HepG2 (cell line): ENCODE measurements around the gene MYADML2. TPM values are rescaled to one million over a fixed set of nuclear protein-coding genes. Genes with fewer than 3 reads are reported as not detected.

Source experiments
- AHDC1 ChIP-seq: sonication (generic); formaldehyde crosslinking; IDR thresholded peaks from 2 replicates; pipeline ENCODE4 v1.5.1; 2020; ENCODE audit warnings: mild to moderate bottlenecking, missing genetic modification reagents, borderline replicate concordance
- DMTF1 ChIP-seq: sonication (generic); formaldehyde crosslinking; IDR thresholded peaks from 2 replicates; pipeline ENCODE4 v1.4.0; 2020; ENCODE audit warnings: mild to moderate bottlenecking, missing genetic modification reagents
- HOXA5 ChIP-seq: sonication (generic); formaldehyde crosslinking; IDR thresholded peaks from 2 replicates; pipeline ENCODE4 v1.4.0; 2020; ENCODE audit warnings: missing genetic modification reagents
- NRL ChIP-seq: sonication (generic); formaldehyde crosslinking; IDR thresholded peaks from 2 replicates; pipeline ENCODE4 v1.5.0; 2020; ENCODE audit warnings: missing genetic modification reagents, mild to moderate bottlenecking, moderate library complexity, borderline replicate concordance
- SMARCE1 ChIP-seq: fragments of 450-650 bp; IDR thresholded peaks from 2 replicates; pipeline ENCODE4 v1.6.1; 2017; ENCODE audit warnings: borderline replicate concordance
- ZBTB44 ChIP-seq: sonication (generic); formaldehyde crosslinking; IDR thresholded peaks from 2 replicates; pipeline ENCODE4 v1.4.0; 2020; ENCODE audit warnings: missing genetic modification reagents
- ZBTB46 ChIP-seq: sonication (generic); formaldehyde crosslinking; IDR thresholded peaks from 2 replicates; pipeline ENCODE4 v1.4.0; 2020; ENCODE audit warnings: mild to moderate bottlenecking, missing genetic modification reagents, borderline replicate concordance
- ZNF317 ChIP-seq: sonication (generic); formaldehyde crosslinking; IDR thresholded peaks from 2 replicates; pipeline ENCODE4 v1.5.0; 2020; ENCODE audit warnings: mild to moderate bottlenecking, missing genetic modification reagents
- ZNF574 ChIP-seq: sonication (generic); formaldehyde crosslinking; IDR thresholded peaks from 2 replicates; pipeline ENCODE4 v1.4.0; 2020; ENCODE audit warnings: missing genetic modification reagents
- ZNF749 ChIP-seq: sonication (generic); formaldehyde crosslinking; IDR thresholded peaks from 2 replicates; pipeline ENCODE4 v1.8.0; 2022; ENCODE audit warnings: mild to moderate bottlenecking, missing genetic modification reagents, moderate library complexity, borderline replicate concordance
- ZNF768 ChIP-seq: sonication (generic); formaldehyde crosslinking; IDR thresholded peaks from 2 replicates; pipeline ENCODE4 v1.4.0; 2020; ENCODE audit warnings: missing genetic modification reagents
- polyA plus RNA-seq, 8 experiments: library from polyadenylated mRNA; depleted of rRNA in 3 of 8; stranded (reverse) in 7 of 8; unstranded in 1 of 8; fragments of >200 nt; fragmentation: Illumina TruSeq in 4 of 8; extraction: Trizol in 4 of 8; gene quantifications; 2 replicates each; pipeline versions ENCODE4 v1.2.1 to v1.2.3, GENCODE V29; 2011 to 2016; ENCODE audit warnings: low read depth in 4 of 8, missing spikeins in 1 of 8, mixed read lengths in 1 of 8; ENCODE audit not compliant: insufficient read depth in 1 of 8
- total RNA-seq, 5 experiments: library from RNA; depleted of rRNA; stranded (reverse); fragments of >200 nt; fragmentation: Illumina TruSeq; extraction: Trizol; gene quantifications; 2 replicates each; pipeline ENCODE4 v1.2.3, GENCODE V29; 2016; ENCODE audit warnings: low read depth in 1 of 5

The MYADML2 gene
- total and polyA plus RNA-seq, 2 of the 13 experiments (the other 11 are each of a cell fraction or from before 2014, with no cell fraction given), result not detected

- TF ChIP-seq AHDC1 (CRISPR knock-in tag), result no peak
- TF ChIP-seq ZBTB44 (CRISPR knock-in tag), result no peak
- no peak for TF ChIP-seq DMTF1 (CRISPR knock-in tag)
- no peak for TF ChIP-seq ZBTB46 (CRISPR knock-in tag)
- peak; percentile 67; the same call in 1 of the 2 replicates for TF ChIP-seq ZNF768 (CRISPR knock-in tag)
- TF ChIP-seq NRL (CRISPR knock-in tag), result no peak
- TF ChIP-seq ZNF749 (CRISPR knock-in tag), result no peak; the same call in 1 of the 2 replicates
- peak; percentile 30; the same call in 1 of the 2 replicates for TF ChIP-seq ZNF317 (CRISPR knock-in tag)
- TF ChIP-seq SMARCE1, result no peak
- TF ChIP-seq HOXA5 (CRISPR knock-in tag), result peak; percentile 62
- TF ChIP-seq ZNF574 (CRISPR knock-in tag), result peak; percentile 90
These were observed 30.3 kb upstream of the MYADML2 start, which contains the start of gene ASPSCR1 (continued) for GRCh38 chr17:81977211-81977808.
